Activated B cell treated with CpG ODN at 0.5 μM for 24 hours (primary cell): Measurements from ENCODE around the gene TMEM258. TPM values are rescaled to one million over a fixed set of nuclear protein-coding genes. Genes with fewer than 3 reads are reported as not detected.

Experiments used
- ATAC-seq: fragments of 200-7000 bp; cut with Tn5 transposase; one replicate; pipeline ENCODE4 v1.10.0; 2021; ENCODE audit warnings: low read depth, mild to moderate bottlenecking, moderate library complexity
- CTCF ChIA-PET: fragments of 350-600 bp; sonication (Branson Sonifier 250); formaldehyde crosslinking; loops from one replicate; lab custom pipeline; 2021; ENCODE audit warnings: antibody characterized with exemption; lab: Charles Lee
- POLR2A ChIA-PET: fragments of 350-600 bp; sonication (Branson Sonifier 250); formaldehyde crosslinking; loops from one replicate; lab custom pipeline; 2021; ENCODE audit warnings: antibody characterized with exemption; lab: Charles Lee
- DNase-seq: peaks from one replicate; pipeline ENCODE4 v3.0.0; 2022
- H3K27ac Mint-ChIP-seq: one replicate; pipeline ENCODE4 v1.8.0; 2020; ENCODE audit warnings: mixed read lengths
- H3K27me3 Mint-ChIP-seq: one replicate; pipeline ENCODE4 v1.8.0; 2021; ENCODE audit warnings: mixed read lengths
- H3K36me3 Mint-ChIP-seq: one replicate; pipeline ENCODE4 v1.8.0; 2021; ENCODE audit warnings: low read depth, mixed read lengths
- H3K4me1 Mint-ChIP-seq: one replicate; pipeline ENCODE4 v1.8.0; 2021; ENCODE audit warnings: mixed read lengths
- H3K4me3 Mint-ChIP-seq: one replicate; pipeline ENCODE4 v1.8.0; 2020; ENCODE audit warnings: mild to moderate bottlenecking, mixed read lengths
- H3K9me3 Mint-ChIP-seq: one replicate; pipeline ENCODE4 v1.8.0; 2020; ENCODE audit warnings: mixed read lengths
- CTCF ChIP-seq: fragments of 200-600 bp; IDR thresholded peaks from one replicate; pipeline ENCODE4 v1.8.0; 2022; ENCODE audit warnings: antibody characterized with exemption, mild to moderate bottlenecking
- intact Hi-C: fragments of 100-400 bp; cut with micrococcal nuclease; formaldehyde crosslinking; loops from one replicate; pipeline ENCODE4 v1.15.1; 2024
- total RNA-seq: library from RNA; stranded (reverse); gene quantifications from 2 replicates; pipeline ENCODE4 v1.2.3, GENCODE V29; 2022

Gene TMEM258
- total RNA-seq, 1 donor from 2014 or later, result 87.4 TPM

DNA sequence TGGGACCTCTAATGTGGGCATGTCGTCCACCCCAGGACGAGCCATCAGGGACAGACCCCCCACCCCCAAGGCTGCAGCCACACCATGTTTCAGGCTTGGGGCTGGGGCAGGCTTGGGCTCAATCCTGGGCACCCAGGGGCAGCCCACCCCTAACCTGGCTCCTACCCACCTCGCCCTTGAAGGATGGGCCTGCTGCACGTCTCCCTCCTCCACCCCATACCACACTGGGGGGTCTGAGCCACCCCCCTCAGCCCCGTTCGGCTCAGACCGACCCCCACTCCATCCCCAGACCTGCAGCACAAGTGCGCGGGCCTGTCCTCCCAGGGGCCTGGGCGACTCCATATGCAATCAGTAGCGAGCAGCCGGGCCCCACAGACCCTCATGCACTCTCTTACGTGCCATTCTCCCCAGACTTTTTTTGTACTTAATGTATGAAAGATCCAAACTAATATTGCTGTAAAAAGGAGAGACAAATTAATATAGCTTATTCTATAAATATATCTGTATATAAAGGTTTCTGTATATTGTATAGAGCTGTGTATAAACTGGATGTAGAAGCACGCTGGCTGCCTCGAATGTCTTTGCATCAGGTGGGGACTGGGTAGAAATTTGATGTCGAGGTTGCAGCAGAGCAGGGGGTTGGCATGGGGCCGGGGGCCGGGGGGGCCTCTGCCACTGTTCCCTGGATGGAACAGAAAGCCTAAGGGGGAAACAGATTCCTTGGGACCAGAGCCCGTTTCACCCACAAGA, 45.8 kb downstream of the TMEM258 start:
- TF ChIP-seq CTCF, result no peak
- ChIA-PET POLR2A (no interaction called here), CTCF (interaction anchor here (1.0 to 3.1 kb wide), 6 partner anchors 12 to 361 kb away, joined by 3 to 20 read pairs (median 3); no protein-coding TSS in a partner anchor)
- H3K27ac Mint-ChIP-seq, result no peak overlapping the region
- ATAC-seq (no peak), DNase-seq (no peak)
- intact Hi-C loops, result loop anchor here (1.0 kb wide), 1 partner anchor 362 kb away; no protein-coding TSS in a partner anchor
- H3K4me1 Mint-ChIP-seq, result no peaks in the 10 kb centered on the region
- peaks cover 17% of the 10 kb centered on the region for H3K27me3 Mint-ChIP-seq
- H3K36me3 Mint-ChIP-seq, result no peaks in the 10 kb centered on the region
- H3K9me3 Mint-ChIP-seq, result no peaks in the 10 kb centered on the region
- H3K4me3 Mint-ChIP-seq, result no peak overlapping the region

DNA sequence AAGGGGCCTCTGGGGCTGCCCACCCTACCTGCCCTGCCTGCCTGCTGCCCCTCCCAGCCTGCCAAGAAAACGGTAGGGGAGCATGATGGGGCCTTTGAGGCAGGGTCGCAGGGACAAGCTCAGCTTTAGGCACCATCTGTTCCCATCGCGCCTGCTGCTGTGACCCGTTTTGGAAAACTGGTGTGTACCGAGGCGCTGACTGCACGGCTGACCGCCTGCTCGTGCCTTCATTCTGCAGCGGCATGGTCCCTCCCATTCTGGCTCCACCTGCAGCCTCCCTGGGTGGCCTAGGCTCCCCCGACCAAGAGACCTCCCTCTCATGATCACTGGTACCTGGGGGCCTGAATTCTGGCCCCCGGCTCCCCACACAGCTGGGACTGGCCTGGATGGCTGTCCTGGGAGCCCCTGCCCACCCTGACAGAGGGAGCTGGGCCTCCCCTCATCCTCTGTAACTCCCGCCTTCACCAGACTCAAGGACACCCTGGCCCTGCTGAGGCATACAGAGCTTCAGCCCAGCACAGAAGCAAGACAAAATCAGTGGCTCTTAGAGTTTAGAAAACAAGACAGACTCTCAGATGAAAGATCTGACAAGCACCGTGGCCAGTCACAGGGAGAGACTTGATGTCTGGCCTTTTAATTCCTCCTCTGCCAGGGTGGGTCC, 46.5 kb downstream of the TMEM258 start:
- no peak overlapping the region for H3K27ac Mint-ChIP-seq
- H3K4me1 Mint-ChIP-seq, result no peaks in the 10 kb centered on the region
- TF ChIP-seq CTCF, result no peak
- no peaks in the 10 kb centered on the region for H3K9me3 Mint-ChIP-seq
- DNase-seq (no peak), ATAC-seq (no peak)
- no peak overlapping the region for H3K4me3 Mint-ChIP-seq
- intact Hi-C loops, result no loop called here
- ChIA-PET CTCF (interaction anchor here (3.1 kb wide), 1 partner anchor 362 kb away, joined by 20 read pairs; no protein-coding TSS in a partner anchor), POLR2A (no interaction called here)
- no peaks in the 10 kb centered on the region for H3K36me3 Mint-ChIP-seq
- peaks cover 11% of the 10 kb centered on the region for H3K27me3 Mint-ChIP-seq

DNA sequence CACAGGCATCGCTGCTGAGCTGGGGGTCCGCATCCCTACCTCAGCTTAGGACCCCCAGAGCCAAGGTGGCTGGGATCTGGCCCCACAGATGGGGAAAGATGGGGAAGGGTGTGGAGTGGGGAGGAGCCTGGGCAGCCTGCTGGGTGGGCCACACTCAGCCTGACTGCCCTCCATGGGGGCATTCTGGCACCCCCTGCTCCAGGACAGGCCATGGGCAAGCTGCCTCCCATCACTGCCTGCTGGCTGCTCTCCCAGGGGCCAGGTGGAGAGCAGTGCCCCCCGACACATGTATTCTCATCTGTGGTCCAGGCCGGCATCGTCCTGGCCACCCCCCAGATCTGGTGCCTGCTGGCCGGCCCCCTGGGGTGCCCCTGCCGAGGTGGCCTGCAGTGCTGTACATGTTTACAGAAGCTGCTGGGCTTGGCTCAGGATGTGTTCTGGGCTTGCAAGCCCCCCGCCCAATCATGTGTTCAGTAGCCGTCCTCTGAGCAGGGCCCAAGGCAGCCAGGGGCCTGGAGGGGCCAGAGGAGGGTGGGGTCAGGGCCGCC, 47.7 kb downstream of the TMEM258 start:
- H3K27ac Mint-ChIP-seq, result no peak overlapping the region
- no peaks in the 10 kb centered on the region for H3K4me1 Mint-ChIP-seq
- ATAC-seq (no peak), DNase-seq (no peak)
- intact Hi-C loops, result no loop called here
- H3K36me3 Mint-ChIP-seq, result no peaks in the 10 kb centered on the region
- TF ChIP-seq CTCF, result no peak
- no peak overlapping the region for H3K4me3 Mint-ChIP-seq
- H3K27me3 Mint-ChIP-seq, result peaks cover 7% of the 10 kb centered on the region
- ChIA-PET POLR2A (no interaction called here), CTCF (interaction anchor here (1.0 to 1.6 kb wide), 3 partner anchors 53 to 367 kb away, joined by 3 to 4 read pairs (median 3); no protein-coding TSS in a partner anchor)
- H3K9me3 Mint-ChIP-seq, result no peaks in the 10 kb centered on the region

GRCh38 chr11:61744181-61744580, 48.2 kb downstream of the TMEM258 start:
- ChIA-PET POLR2A (no interaction called here), CTCF (interaction anchor here (1.0 to 1.6 kb wide), 3 partner anchors 53 to 368 kb away, joined by 3 to 4 read pairs (median 3); no protein-coding TSS in a partner anchor)
- H3K36me3 Mint-ChIP-seq, result no peaks in the 10 kb centered on the region
- peaks cover 2% of the 10 kb centered on the region for H3K27me3 Mint-ChIP-seq
- no peaks in the 10 kb centered on the region for H3K4me1 Mint-ChIP-seq
- ATAC-seq, result no peak
- DNase-seq, result no peak
- no peak for TF ChIP-seq CTCF
- H3K4me3 Mint-ChIP-seq, result no peak overlapping the region
- H3K27ac Mint-ChIP-seq, result no peak overlapping the region
- no peaks in the 10 kb centered on the region for H3K9me3 Mint-ChIP-seq
- intact Hi-C loops, result no loop called here
